NCI-H187 treated with DMSO at 0.1 percent for 48 hours (cell line): ENCODE data around the gene FAM181B.

Source experiments
- DNase-seq: peaks from one replicate; lab custom pipeline; 2025; lab: John Stamatoyannopoulos, UW

FAM181B gene, protein sequence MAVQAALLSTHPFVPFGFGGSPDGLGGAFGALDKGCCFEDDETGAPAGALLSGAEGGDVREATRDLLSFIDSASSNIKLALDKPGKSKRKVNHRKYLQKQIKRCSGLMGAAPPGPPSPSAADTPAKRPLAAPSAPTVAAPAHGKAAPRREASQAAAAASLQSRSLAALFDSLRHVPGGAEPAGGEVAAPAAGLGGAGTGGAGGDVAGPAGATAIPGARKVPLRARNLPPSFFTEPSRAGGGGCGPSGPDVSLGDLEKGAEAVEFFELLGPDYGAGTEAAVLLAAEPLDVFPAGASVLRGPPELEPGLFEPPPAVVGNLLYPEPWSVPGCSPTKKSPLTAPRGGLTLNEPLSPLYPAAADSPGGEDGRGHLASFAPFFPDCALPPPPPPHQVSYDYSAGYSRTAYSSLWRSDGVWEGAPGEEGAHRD

DNA sequence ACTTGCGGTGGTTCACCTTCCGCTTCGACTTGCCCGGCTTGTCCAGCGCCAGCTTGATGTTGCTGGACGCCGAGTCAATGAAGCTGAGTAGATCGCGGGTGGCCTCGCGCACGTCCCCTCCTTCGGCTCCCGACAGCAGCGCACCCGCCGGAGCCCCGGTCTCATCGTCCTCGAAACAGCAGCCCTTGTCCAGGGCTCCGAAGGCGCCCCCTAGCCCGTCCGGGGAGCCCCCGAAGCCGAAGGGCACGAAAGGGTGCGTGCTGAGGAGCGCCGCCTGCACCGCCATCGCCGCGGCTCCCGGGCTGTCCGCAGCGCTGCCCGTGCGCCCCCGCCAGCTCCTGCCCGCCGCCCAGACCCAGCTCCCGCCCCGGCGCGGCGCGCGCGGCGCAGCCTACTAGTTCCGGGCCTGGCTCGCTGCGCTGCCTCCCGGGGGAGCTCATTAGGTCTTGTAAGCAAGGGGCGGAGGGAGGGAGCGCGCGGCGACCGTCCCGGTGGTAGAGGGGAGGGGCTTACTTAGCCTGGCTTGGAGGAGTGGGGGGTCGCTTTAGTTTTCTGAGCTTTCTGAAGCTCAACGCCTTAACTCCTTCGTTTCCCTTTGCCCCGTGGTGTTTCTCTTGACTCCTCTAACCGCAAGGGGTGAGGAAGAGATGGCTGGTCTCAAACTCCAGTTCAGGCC, at the start of gene FAM181B:
Gene FAM181B, minus strand, starts transcription at position 421 of the 676 bp plus-strand sequence. Its CDS starts 135 bp downstream, at position 286.
- no peak for DNase-seq

DNA sequence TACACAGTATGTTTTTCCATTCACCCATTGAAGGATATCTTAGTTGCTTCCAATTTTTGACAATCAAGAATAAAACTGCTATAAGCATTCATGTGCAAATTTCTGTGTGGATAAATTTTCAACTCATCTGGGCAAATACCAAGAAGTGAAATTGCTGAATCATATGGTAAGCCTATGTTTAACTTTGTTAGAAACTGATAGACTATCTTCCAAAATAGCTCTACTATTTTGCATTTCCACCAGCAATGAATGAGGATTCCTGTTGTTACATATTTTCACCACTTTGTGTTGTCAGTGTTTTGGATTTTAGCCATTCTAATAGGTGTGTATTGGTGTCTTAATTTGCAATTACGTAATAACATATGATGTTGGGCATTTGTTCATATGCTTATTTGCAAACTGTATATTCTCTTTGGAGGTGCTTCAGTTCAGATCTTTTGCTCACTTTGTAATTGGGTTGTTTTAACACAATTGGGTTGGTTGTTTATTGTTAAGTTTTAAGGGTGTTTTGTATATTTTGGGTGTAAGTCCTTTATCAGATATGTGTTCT, 49.2 kb upstream of the FAM181B start:
- DNase-seq = no peak

DNA sequence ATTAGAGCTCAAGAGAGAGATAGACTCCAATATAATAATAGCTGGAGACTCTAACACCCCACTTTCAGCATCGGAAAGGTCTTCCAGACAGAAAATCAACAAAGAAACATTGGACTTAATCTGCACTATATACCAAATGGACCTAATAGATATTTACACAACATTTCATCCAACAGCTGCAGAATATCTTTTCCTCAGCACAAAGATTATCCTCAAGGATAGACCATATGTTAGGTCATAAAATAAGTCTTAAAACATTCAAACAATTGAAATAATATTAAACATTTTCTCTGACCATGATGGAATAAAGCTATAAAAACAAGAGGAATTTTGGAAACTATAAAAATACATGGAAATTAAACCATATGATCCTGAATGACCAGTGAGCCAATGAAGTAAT, 45.1 kb upstream of the FAM181B start:
- no peak for DNase-seq

DNA sequence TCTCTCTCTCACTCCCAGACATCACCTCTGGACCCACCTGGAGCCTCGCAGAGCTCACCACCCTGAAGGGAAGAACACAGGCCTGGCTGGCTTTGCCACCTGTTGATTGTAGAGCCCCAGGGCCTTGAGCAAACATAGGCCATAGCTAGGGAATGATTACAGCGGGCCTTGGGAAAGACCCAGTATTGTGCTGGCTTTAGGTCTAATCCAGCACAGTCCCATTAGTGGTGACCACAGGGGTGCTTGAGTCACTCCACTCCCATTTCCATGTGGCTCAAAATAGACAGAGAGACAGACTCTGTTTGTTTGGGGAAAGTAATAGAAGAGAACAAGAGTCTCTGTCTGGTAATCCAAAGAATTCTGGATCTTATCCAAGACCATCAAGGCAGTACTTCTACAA, 42.7 kb upstream of the FAM181B start:
- no peak for DNase-seq

DNA sequence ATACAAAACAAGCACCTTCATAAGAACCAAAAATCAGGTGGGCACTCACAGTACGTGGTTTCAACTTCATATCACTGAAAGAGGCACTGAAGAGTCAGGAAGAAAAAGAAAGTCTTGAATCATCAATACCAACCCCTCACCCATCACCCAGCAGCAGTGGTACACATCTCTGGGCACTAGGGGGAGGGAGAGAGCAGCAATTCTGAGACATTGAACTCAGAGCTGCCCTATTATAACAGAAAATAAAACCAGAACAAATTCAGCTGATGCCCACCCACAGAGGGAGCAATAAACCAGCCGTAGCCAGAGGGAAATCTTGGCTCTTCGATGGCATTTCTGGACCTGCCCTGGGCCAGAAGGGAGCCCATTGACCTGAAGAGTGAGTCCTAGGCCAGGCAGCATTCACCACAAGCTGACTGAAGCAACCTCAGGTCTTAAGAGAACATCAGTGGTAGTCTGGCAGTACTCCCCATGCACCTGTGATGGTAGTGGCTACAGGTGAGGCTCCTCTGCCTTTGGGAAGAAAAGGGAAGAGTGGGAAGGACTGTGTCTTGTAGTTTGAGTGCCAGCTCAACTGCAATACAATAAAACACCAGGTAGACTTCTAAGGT, 42.2 kb upstream of the FAM181B start:
- DNase-seq = no peak

DNA sequence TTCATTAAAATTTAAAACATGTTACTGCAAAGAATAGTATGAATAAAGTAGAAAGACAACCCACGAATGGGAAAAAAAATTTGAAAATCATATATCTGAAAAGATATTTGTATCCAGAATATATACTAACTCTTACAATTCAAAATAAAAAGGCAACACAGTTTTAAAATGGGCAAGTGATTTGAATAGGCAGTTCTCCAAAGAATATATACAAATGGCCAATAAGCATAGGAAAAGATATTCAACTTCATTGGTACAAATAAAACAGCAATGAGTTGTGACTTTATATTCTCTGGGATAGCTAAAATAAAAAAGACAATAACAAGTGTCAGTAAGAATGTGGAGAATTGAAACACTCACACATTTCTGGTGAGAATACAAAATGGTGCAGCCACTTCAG, 41.6 kb upstream of the FAM181B start:
- DNase-seq = no peak

DNA sequence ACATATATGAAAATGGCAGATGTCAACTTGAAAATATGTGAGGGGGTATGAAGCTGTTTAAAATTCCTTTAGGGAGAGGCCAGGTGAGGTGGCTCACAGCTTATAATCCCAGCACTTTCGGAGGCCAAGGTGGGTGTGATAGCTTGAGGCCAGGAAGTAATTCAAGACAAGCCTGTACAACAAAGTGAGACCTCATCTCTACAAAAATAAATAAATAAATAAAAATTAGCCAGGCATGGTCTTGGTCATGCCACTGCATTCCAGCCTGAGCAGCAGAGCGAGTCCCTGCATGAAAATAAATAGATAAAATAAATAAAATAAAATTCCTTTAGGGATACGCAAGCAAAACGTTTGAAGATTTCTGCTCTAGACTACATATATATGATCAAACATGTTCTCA, 38.1 kb upstream of the FAM181B start:
- DNase-seq = no peak

DNA sequence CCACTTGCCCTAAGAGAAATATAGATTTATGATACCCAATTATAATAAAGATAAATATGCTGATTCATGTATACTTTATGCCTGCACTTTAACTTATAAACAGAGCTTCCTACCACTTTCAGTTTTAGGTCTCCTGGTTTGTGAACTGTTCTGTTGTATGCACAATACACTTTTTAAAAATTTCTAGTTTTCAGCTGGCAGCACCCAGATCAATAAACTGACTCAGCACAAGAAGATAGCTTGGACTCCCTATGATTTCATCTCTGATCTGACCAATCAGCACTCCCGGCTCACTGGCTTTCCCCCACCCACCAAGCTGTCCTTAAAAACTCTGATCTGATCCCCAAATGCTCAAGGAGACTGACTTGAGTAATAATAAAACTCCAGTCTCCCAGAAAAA, 33.5 kb upstream of the FAM181B start:
- no peak for DNase-seq

DNA sequence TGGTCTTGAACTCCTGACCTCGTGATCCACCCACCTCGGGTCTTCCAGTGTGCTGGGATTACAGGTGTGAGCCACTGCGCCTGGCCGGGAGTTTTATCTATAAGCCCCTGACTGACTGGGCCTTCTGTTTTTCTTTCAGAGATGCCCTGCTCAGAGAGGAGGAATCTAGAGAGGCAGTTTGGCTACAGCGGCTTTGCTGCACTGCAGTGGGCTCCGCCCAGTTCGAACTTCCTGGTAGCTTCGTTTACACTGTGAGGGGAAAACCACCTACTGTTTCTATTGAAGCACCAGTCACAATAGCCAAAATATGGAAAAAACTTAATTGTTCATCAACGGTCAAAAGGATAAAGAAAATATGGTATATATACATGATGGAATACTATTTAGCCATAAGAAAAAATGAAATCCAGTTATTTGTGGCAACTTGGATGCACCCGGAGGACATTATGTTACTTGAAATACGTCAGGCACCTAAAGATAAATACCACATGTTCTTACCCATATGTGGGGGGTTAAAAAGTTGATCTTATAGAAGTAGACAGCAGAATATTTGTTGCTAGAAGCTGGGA, 31.9 kb upstream of the FAM181B start:
- no peak for DNase-seq

DNA sequence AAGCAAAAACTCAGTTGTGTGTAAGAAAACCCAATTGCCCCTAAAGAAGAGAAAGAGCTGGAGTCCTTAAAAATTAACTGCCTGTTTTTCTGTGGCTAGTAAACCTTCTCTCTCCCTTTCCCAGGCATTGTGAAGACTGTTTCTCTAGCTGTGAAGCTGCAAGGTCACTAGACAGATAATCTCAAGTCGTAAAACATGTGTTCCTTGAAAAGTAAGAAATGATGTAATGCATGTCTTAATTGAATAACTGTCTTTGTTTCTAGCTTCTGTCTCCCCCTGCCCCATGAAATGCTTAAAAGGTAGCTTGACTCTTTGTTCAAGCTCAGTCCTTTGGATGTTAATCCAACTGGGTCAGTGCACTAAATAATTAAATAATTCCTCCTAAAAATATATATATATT, 29.5 kb upstream of the FAM181B start:
- DNase-seq = no peak

DNA sequence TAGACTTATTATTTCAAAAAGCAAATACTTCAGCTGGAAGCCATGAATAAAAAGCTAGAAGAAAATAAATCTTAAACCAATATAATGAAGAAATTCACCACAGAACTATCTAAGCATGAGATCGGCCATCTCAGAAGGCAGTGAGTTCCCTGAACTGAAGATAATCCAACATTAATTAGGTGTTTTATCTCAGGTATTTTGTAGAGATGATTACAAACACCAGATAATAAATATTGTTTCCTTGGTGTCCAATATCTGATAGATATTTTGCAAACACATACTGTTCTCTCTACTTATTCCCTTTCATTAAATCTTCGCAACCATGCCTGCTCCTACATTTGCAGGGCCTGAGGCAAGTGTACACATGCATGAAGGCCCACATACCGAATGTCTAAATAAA, 26.0 kb upstream of the FAM181B start:
- no peak for DNase-seq

DNA sequence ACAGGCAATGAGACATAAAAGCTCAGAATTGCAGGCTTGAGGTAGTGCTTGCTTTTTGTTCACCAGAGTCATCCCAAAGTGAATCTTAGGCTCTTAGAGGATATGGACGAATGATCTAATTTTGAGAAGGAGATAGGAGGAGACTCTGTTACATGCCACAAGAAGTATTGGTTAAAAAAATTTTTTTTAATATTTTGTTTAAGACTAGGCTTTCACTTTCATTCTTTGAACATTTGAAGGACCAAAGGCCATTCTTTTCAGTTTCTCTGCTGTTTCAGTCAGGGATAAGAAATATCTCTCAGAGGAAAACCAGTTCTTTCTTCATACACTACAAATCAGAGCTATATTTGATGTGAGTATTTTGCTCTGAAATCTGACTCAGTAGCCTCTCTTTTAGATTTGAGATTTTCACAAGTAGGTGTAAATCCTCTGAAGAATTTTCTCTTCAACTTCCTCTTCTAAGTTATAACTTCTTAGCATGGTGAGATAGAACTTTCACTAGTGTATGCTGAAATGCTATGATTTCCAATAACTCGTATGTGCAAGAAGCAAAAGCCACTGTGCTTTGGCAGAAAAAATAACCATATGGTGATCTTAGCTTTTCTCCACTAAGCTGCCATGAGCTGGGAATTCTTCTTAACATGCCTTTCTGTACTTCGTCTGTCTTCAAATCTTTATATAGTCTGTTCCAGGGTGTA, 24.1 kb upstream of the FAM181B start:
- no peak for DNase-seq

DNA sequence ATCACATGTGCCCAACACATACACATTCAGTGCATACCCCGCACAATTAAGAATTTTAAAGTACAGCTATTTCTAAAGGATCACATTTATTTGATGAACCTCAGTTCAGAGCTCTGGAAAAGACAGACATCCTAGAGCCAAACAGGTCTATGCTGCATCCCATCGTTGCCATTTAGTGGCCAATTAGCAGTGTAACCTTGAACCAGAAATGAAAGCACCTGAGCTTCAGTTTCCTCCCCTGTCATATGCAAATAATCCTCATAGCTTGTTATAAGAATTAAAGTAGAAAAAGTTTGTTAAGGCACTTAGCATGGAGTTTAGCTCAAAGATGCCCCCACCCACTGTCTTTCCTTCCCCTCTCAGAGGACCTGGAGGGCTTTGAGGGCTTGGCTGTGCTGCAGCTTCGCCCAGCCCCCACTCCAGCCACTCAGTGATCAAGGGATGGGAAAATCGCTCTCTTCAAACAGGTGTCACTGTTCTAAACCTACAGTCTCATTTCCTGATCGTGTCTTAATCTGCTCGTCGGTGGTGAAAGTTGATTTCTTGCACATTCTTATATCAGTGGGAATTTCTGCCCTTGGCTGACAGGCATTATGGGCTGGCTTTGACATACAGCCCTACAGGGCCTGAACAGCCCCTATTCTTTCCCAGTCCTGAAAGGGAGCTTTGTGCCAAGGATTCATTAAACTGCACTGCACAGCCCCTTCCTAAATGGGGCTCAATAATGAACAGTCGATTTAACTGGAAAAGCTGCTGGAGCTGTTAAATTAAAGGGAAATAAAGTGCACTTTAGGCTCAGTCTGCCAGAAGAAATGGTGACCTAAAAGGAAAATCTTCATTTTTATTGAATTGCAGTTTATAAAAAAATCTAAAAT, 23.3 kb upstream of the FAM181B start:
- DNase-seq = no peak

DNA sequence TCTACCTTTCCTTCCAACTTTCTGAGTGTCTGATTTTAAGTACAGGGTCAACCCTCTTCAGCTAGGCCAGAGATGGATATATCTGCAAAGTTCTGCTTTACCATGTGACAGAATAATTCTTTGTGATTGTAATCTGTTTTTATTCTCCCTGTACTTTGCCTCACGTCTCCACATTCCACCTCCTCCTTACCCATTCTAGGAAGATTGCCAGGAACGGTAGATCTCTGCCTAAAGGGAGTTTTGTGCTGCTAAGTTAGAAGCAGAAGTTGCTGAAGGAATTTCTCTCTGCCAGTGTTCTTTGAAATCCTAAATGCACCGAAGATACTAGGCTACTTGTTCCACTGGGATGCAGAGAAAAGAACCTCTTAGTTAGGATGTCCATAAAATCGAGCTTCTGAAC, 20.7 kb upstream of the FAM181B start:
- DNase-seq = no peak

DNA sequence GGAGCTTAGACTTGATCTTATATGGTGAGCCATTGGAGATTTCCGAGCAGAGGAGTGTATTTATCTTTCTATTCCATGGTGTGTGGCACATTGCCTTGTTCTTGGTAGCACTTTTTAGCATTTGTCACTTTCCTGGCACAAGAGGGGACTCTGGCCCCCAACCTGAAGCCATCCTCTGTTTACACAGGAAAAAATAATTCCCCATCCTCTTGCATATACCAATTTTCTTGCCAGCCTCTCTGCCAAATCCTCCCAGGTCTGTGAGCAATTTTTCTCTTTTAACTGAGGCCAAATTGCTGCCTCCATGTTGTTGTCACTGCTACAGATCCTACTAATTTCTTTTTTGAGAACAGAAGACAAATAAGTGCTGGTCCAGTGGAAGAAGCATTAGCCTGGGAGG, 20.3 kb upstream of the FAM181B start:
- DNase-seq = no peak

DNA sequence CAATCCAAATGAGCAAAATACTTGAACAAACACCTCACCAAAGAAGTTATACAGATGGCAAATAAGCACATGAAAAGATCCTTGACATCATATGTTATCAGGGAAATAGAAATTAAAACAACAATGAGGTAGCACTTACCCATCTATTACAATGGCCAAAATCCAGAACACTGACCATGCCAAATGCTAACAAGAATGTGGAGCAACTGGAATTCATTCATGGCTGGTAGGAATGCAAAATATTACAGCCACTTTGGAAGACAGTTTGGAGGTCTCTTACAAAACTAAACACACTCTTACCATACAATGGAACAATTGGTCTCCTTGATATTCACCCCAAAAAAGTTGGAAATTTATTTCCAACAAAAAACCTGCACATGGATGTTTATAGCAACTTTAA, 19.1 kb upstream of the FAM181B start:
- DNase-seq = no peak

DNA sequence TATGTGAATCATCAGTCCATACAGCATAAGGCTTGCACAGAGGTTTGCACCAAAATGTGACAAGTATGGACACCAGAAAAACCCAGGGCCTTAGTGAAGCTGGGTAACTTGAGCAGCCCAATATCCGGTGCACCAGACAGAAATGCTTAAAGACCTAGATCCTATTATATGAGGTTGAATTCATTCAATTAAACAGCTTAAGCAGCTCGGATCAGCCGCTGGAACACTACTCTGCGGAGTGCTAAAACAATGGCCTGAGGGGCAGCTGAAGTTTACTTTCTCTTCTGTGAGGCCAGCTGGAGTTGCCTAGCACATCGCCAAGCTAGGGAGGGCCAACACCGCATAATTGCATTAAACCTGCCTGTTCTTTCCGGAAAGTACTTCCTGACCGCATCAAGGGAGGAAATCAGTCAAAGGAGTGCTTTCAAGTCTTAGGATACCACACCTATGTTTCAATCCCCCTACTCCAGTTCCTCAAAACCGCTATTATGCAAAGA, 17.0 kb upstream of the FAM181B start:
- DNase-seq = no peak

DNA sequence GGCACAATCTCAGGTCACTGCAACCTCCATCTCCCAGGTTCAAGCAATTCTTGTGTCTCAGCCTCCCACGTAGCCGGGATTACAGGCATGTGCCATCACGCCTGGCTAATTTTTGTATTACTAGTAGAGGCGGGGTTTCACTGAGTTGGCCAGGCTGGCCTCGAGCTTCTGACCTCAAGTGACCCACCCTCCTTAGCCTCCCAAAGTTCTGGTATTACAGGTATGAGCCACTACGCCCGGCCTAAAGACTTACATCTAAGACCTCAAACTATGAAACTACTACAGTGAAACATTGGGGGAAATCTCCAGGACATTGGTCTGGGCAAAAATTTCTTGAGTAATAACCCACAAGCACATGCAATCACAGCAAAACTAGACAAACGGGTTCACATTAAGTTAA, 13.8 kb upstream of the FAM181B start:
- no peak for DNase-seq

DNA sequence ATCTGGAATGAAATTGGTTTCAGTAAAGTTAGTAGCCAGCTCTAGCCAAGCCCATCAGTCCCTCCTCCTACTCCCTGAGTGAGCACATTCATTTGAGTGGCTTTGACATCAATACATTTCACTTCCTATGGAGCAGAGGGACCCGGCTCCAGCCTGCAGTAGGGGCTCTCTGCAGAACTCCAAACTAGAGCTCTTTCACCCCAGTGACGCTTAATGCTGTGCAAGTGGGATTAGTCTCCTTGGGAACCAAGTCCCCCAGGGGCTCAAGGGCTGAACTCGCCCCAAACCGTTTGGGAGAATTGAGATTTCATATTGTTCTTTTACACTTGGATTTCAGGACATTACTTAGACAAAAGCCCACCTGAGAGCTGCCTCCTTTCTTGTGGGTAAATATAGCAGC, 4.4 kb upstream of the FAM181B start:
- DNase-seq = no peak

DNA sequence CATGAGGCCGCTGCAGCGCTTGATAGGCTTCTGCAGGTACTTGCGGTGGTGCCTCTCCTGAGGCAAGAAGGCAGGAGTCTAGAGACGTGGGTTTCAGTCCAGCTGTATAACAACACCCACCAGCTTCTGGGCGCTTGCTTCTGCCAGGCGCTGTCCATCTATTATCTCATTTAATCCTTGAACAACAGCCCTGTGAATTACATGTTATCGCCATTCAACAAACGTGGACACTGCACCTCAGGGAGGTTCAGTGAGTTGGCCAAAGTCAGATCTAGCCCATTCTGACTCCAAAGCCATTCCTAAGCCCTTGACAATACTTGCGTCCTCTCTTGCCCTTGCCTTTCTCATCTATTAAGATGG, 436 bp upstream of the FAM181B start:
- no peak for DNase-seq
